Measurements from ENCODE around the gene SEPHS1. TPM values are rescaled to one million over a fixed set of nuclear protein-coding genes. Genes with fewer than 3 reads are reported as not detected.

Gene SEPHS1
- total RNA-seq, 1 donor from 2014 or later = 51.1 TPM

DNA sequence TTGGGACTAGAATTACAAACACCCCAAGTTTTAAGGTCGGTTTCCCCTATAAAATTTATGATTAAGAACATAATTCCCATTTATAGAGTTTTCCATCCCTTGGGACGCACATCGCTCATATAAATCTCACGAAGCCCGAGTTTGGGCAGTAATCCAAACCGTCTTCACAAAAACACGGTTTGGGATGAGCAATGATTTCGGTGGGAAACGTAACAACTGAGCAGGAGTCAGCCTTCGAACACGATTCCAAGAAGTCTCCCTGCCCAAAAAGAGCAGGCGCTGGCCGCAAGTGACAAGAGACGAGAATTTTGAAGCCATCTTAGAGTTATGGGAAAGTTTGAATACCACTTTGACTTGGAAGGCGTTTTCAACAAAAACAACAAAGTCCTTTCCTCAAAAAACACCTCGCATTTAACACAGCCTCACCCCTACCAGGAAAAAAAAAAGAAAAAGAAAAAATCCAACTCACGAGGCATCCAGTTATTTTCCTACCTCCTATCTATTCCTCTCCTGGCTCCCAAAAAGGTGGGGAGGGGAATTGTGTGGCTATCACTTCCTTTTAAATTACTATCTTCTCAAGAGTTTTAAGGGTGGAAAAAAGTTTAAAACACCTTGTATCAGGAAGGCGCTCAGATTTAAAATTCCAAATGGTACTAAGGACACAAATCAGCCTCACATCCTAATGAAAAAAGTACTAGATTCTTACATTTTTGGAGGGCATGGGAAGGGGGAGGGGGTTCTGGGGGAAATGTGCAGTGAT lies 1.6 kb downstream of the SEPHS1 start:
- no peak for TF ChIP-seq CTCF (IDR thresholded peaks at IDR 0.05; ENCODE audit: partially characterized antibody, unreplicated experiment)
- Mint-ChIP-seq H3K4me3 (ENCODE audit: unreplicated experiment) (peak overlapping the region; percentile 92), H3K9me3 (ENCODE audit: unreplicated experiment) (peaks cover 19% of the 10 kb centered on the region), H3K27ac (ENCODE audit: unreplicated experiment) (peak overlapping the region; percentile 84), H3K4me1 (ENCODE audit: low read depth, unreplicated experiment) (peaks cover 19% of the 10 kb centered on the region), H3K27me3 (ENCODE audit: unreplicated experiment) (peaks cover 18% of the 10 kb centered on the region), H3K36me3 (ENCODE audit: unreplicated experiment) (no peaks in the 10 kb centered on the region)
- DNase-seq = no peak

DNA sequence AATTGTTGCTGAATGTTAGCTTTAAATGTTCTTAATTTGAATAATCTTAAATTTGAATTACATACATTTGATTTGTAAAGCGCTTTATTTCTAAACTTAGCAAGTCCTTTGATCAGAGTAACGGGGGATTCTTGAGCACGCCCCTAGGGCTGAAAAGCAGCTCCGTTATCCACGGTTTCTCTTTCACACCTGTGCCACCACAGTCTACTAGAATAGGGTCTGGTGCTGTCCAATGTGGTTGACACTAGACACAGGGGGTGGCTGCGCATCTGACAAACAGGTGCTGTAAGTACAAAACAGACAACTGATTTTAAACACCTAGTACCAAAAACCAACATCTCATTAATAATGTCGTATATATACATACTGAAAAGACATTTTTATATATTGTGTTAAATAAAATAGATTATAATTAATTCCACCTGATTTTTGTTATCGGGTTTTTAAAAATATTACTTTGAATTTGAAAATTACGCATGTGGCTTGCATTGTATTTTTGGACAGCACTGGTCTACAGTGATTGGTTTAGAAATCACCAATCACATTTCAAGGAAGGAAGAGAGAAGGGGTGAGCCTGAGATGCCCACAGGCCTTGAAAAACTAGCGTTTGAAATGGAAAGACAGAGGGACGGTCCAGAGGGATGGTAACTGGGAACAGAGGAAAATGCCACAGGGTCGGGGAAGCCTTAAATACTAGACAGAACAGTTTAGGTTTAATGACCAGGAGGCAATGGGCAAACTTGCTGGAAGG lies 7.3 kb downstream of the SEPHS1 start:
- no peaks in the 10 kb centered on the region for H3K27me3 Mint-ChIP-seq (ENCODE audit: unreplicated experiment)
- no peaks in the 10 kb centered on the region for H3K36me3 Mint-ChIP-seq (ENCODE audit: unreplicated experiment)
- DNase-seq = no peak
- TF ChIP-seq CTCF (IDR thresholded peaks at IDR 0.05; ENCODE audit: partially characterized antibody, unreplicated experiment) = no peak
- no peak overlapping the region for H3K4me3 Mint-ChIP-seq (ENCODE audit: unreplicated experiment)
- peak overlapping the region; percentile 30 for H3K27ac Mint-ChIP-seq (ENCODE audit: unreplicated experiment)
- H3K9me3 Mint-ChIP-seq (ENCODE audit: unreplicated experiment) = no peaks in the 10 kb centered on the region
- peaks cover 29% of the 10 kb centered on the region for H3K4me1 Mint-ChIP-seq (ENCODE audit: low read depth, unreplicated experiment)

GRCh38 chr10:13340068-13340467 lies 8.0 kb downstream of the SEPHS1 start:
- Mint-ChIP-seq H3K9me3 (ENCODE audit: unreplicated experiment) (no peaks in the 10 kb centered on the region), H3K27me3 (ENCODE audit: unreplicated experiment) (no peaks in the 10 kb centered on the region), H3K4me1 (ENCODE audit: low read depth, unreplicated experiment) (peaks cover 26% of the 10 kb centered on the region), H3K27ac (ENCODE audit: unreplicated experiment) (no peak overlapping the region), H3K4me3 (ENCODE audit: unreplicated experiment) (no peak overlapping the region), H3K36me3 (ENCODE audit: unreplicated experiment) (no peaks in the 10 kb centered on the region)
- DNase-seq = no peak
- TF ChIP-seq CTCF (IDR thresholded peaks at IDR 0.05; ENCODE audit: partially characterized antibody, unreplicated experiment) = no peak

DNA sequence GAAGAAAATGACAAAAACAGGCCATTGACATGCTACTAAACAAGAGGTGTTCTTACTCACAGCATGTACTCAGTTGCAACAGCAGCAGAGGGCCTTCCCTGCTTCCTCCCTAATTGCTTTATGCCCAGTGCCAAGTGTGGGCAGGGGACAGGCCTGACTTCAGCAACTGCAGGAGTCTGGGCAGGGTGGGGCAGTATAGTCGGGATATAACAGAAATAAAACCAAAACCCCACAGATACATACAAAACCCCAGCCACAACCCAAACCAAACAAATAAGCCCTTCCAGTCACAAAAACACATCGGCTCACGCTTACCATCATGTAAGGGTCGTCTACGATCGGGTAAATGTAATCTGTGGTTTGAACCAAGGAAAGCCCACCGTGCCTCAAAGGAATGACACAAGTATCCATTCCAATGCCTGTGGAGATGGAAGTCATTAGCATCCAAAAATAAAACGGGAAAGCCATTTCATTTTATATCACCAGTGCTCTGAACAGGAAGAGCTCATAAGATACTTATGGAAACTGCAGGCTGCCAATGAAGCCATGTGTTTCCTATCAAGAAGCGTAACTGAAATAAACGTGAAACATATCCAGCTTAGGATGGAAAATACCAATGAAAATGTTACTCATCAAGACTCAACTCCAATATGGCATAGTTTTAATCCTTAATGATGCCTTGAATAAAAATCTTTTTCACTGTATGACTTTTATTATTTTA lies 9.5 kb downstream of the SEPHS1 start:
- no peak for TF ChIP-seq CTCF (IDR thresholded peaks at IDR 0.05; ENCODE audit: partially characterized antibody, unreplicated experiment)
- no peak overlapping the region for H3K4me3 Mint-ChIP-seq (ENCODE audit: unreplicated experiment)
- no peak overlapping the region for H3K27ac Mint-ChIP-seq (ENCODE audit: unreplicated experiment)
- H3K4me1 Mint-ChIP-seq (ENCODE audit: low read depth, unreplicated experiment) = peaks cover 20% of the 10 kb centered on the region
- H3K27me3 Mint-ChIP-seq (ENCODE audit: unreplicated experiment) = no peaks in the 10 kb centered on the region
- no peak for DNase-seq
- no peaks in the 10 kb centered on the region for H3K36me3 Mint-ChIP-seq (ENCODE audit: unreplicated experiment)
- H3K9me3 Mint-ChIP-seq (ENCODE audit: unreplicated experiment) = no peaks in the 10 kb centered on the region
